CD14-positive monocyte (primary cell): ENCODE measurements around the gene SLC36A4. TPM values are rescaled to one million over a fixed set of nuclear protein-coding genes. Genes with fewer than 3 reads are reported as not detected.

Experiments
- DNase-seq, 3 donors: peaks; one replicate each; pipeline ENCODE4 v3.0.0-alpha.2; 2011 to 2022
- H2AFZ ChIP-seq: 2 replicates; pipeline ENCODE4 v1.6.0; 2012; ENCODE audit warnings: mild to moderate bottlenecking, low read depth, low read length, inconsistent platforms; ENCODE audit not compliant: insufficient read depth, poor library complexity, severe bottlenecking
- H3K27ac ChIP-seq, 2 donors: 1 replicate in 1 of 2; 2 replicates in 1 of 2; pipeline ENCODE4 v1.5.1; 2012 to 2013; ENCODE audit warnings: low read length in 2 of 2, control low read depth in 1 of 2, inconsistent platforms in 1 of 2, low read depth in 1 of 2, mild to moderate bottlenecking in 1 of 2
- H3K27me3 ChIP-seq, 2 donors: one replicate each; pipeline versions ENCODE4 v1.6.0 to v1.6.1; 2011 to 2013; ENCODE audit warnings: low read length in 2 of 2; ENCODE audit not compliant: control insufficient read depth in 2 of 2, insufficient read depth in 2 of 2
- H3K36me3 ChIP-seq, 2 donors: replicated peaks in 1 of 2; 1 replicate in 1 of 2; 2 replicates in 1 of 2; pipeline versions ENCODE4 v1.5.1 to v1.6.1; 2012 to 2013; ENCODE audit warnings: low read length in 2 of 2, control low read depth in 1 of 2, inconsistent platforms in 1 of 2, mild to moderate bottlenecking in 1 of 2; ENCODE audit not compliant: insufficient read depth in 2 of 2, control insufficient read depth in 1 of 2
- H3K4me1 ChIP-seq, 2 donors: 1 replicate in 1 of 2; 2 replicates in 1 of 2; pipeline versions ENCODE4 v1.5.1 to v1.6.1; 2012 to 2013; ENCODE audit warnings: low read length in 2 of 2, control low read depth in 1 of 2, inconsistent platforms in 1 of 2, mild to moderate bottlenecking in 1 of 2, moderate library complexity in 1 of 2; ENCODE audit not compliant: insufficient read depth in 2 of 2, control insufficient read depth in 1 of 2
- H3K4me2 ChIP-seq: replicated peaks from 2 replicates; pipeline ENCODE3; 2012; ENCODE audit warnings: low read length, moderate library complexity, mild to moderate bottlenecking; ENCODE audit not compliant: poor library complexity, severe bottlenecking; ENCODE audit errors: extremely low read depth
- H3K4me3 ChIP-seq, 3 experiments: fragments of 200-600 bp in 1 of 3; sonication (generic) in 1 of 3; replicated peaks in 1 of 3; 1 replicate in 2 of 3; 2 replicates in 1 of 3; pipeline ENCODE4 v1.5.1; 2011 to 2013; ENCODE audit warnings: low read length in 3 of 3, mild to moderate bottlenecking in 3 of 3, control low read depth in 2 of 3, low read depth in 2 of 3, inconsistent platforms in 1 of 3, moderate library complexity in 1 of 3
- H3K79me2 ChIP-seq: 2 replicates; pipeline ENCODE4 v1.6.0; 2012; ENCODE audit warnings: mild to moderate bottlenecking, control low read depth, inconsistent platforms, low read length, moderate library complexity; ENCODE audit not compliant: insufficient read depth
- H3K9ac ChIP-seq: 2 replicates; pipeline ENCODE4 v1.6.0; 2017; ENCODE audit warnings: low read length, mild to moderate bottlenecking; ENCODE audit not compliant: insufficient read depth, poor library complexity, severe bottlenecking
- H3K9me3 ChIP-seq, 2 donors: replicated peaks in 1 of 2; 1 replicate in 1 of 2; 2 replicates in 1 of 2; pipeline versions ENCODE4 v1.5.1 to v1.6.1; 2012 to 2013; ENCODE audit warnings: low read length in 2 of 2, control low read depth in 1 of 2; ENCODE audit not compliant: control insufficient read depth in 1 of 2, insufficient read depth in 1 of 2
- H4K20me1 ChIP-seq: 2 replicates; pipeline ENCODE4 v1.6.0; 2012; ENCODE audit warnings: mild to moderate bottlenecking, low read length, control low read depth, moderate library complexity; ENCODE audit not compliant: insufficient read depth
- H3K27ac Mint-ChIP-seq, 7 donors: one replicate each; pipeline ENCODE4 v1.8.0; 2020; ENCODE audit warnings: mild to moderate bottlenecking in 7 of 7, mixed read lengths in 7 of 7, moderate library complexity in 6 of 7, inconsistent platforms in 2 of 7
- H3K27me3 Mint-ChIP-seq, 3 donors: one replicate each; pipeline ENCODE4 v1.8.0; 2021 to 2022; ENCODE audit warnings: low read depth in 3 of 3, mild to moderate bottlenecking in 3 of 3, mixed read lengths in 3 of 3, moderate library complexity in 3 of 3, inconsistent platforms in 1 of 3
- H3K36me3 Mint-ChIP-seq, 2 donors: one replicate each; pipeline ENCODE4 v1.8.0; 2020; ENCODE audit warnings: mixed read lengths in 2 of 2, inconsistent platforms in 1 of 2, mild to moderate bottlenecking in 1 of 2
- H3K4me1 Mint-ChIP-seq: one replicate; pipeline ENCODE4 v1.8.0; 2020; ENCODE audit warnings: mild to moderate bottlenecking, mixed read lengths
- H3K4me3 Mint-ChIP-seq, 2 donors: one replicate each; pipeline ENCODE4 v1.8.0; 2020; ENCODE audit warnings: mild to moderate bottlenecking in 2 of 2, mixed read lengths in 2 of 2, moderate library complexity in 1 of 2
- H3K9me3 Mint-ChIP-seq, 7 donors: one replicate each; pipeline ENCODE4 v1.8.0; 2020 to 2022; ENCODE audit warnings: mixed read lengths in 7 of 7, mild to moderate bottlenecking in 6 of 7, moderate library complexity in 6 of 7, inconsistent platforms in 2 of 7
- WGBS: methylation state at CpG from one replicate; pipeline ENCODE4 v1.1.5; 2013; ENCODE audit warnings: missing lambda C conversion rate; ENCODE audit not compliant: insufficient coverage; 5-methylcytosine and 5-hydroxymethylcytosine counted together
- intact Hi-C, 2 donors: fragments of 100-400 bp; cut with micrococcal nuclease; formaldehyde crosslinking; loops; one replicate each; pipeline versions ENCODE4 v1.15.0 to v1.15.1; 2023
- polyA plus RNA-seq, 3 donors: library from polyadenylated mRNA; depleted of rRNA in 1 of 3; unstranded in 2 of 3; stranded (reverse) in 1 of 3; fragments of 300-500 nt in 2 of 3; fragments of >200 nt in 1 of 3; fragmentation: Illumina TruSeq in 2 of 3; gene quantifications; 1 replicate in 2 of 3; 2 replicates in 1 of 3; pipeline ENCODE4 v1.2.3, GENCODE V29; 2012 to 2021
- TF ChIP-seq, protein P1 (sequence below): fragments of 200-600 bp; IDR thresholded peaks from one replicate; pipeline ENCODE4 v1.8.0; 2022; ENCODE audit warnings: antibody characterized with exemption, mild to moderate bottlenecking

Gene SLC36A4
- polyA plus RNA-seq, 3 donors = 21.1 to 65.2 (median 62.0) TPM

- no peak overlapping the region for H3K27ac ChIP-seq
- H3K27me3 ChIP-seq = no peaks in the 10 kb centered on the region
- Mint-ChIP-seq H3K36me3 (no peaks in the 10 kb centered on the region), H3K4me1 (no peaks in the 10 kb centered on the region), H3K27me3 (peaks cover 2 to 7% (median 6%) of the 10 kb centered on the region in 3 donors), H3K9me3 (peaks cover 0 to 7% (median 3%) of the 10 kb centered on the region in 7 donors), H3K27ac (no peak overlapping the region), H3K4me3 (no peak overlapping the region)
- no peaks in the 10 kb centered on the region for H4K20me1 ChIP-seq
- TF ChIP-seq, protein P1, sequence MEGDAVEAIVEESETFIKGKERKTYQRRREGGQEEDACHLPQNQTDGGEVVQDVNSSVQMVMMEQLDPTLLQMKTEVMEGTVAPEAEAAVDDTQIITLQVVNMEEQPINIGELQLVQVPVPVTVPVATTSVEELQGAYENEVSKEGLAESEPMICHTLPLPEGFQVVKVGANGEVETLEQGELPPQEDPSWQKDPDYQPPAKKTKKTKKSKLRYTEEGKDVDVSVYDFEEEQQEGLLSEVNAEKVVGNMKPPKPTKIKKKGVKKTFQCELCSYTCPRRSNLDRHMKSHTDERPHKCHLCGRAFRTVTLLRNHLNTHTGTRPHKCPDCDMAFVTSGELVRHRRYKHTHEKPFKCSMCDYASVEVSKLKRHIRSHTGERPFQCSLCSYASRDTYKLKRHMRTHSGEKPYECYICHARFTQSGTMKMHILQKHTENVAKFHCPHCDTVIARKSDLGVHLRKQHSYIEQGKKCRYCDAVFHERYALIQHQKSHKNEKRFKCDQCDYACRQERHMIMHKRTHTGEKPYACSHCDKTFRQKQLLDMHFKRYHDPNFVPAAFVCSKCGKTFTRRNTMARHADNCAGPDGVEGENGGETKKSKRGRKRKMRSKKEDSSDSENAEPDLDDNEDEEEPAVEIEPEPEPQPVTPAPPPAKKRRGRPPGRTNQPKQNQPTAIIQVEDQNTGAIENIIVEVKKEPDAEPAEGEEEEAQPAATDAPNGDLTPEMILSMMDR = no peak
- no peak for DNase-seq
- H3K9me3 ChIP-seq = no peaks in the 10 kb centered on the region
- H3K79me2 ChIP-seq = no peaks in the 10 kb centered on the region
- no peak overlapping the region for H3K4me2 ChIP-seq
- no peaks in the 10 kb centered on the region for H3K4me1 ChIP-seq
- H3K9ac ChIP-seq = no peak overlapping the region
- no peak overlapping the region for H3K4me3 ChIP-seq
- H2AFZ ChIP-seq = no peak overlapping the region
- WGBS = no CpG with 5 or more reads among the region's 1 CpG
- H3K36me3 ChIP-seq = no peaks in the 10 kb centered on the region
- intact Hi-C loops = no loop called here
Observed at GRCh38 chr11:93244018-93244417, 46.2 kb upstream of the SLC36A4 start.

GRCh38 chr11:93239966-93240365 is 42.2 kb upstream of the SLC36A4 start:
- no peaks in the 10 kb centered on the region for H3K27me3 ChIP-seq
- no peak overlapping the region for H3K27ac ChIP-seq
- no peaks in the 10 kb centered on the region for H3K9me3 ChIP-seq
- 94% methylated on average over 3 of the region's 3 CpGs for WGBS
- TF ChIP-seq, protein P1 = no peak
- H3K4me3 ChIP-seq = no peak overlapping the region
- Mint-ChIP-seq H3K36me3 (no peaks in the 10 kb centered on the region), H3K4me1 (no peaks in the 10 kb centered on the region), H3K4me3 (no peak overlapping the region), H3K27ac (no peak overlapping the region), H3K9me3 (peaks cover 0 to 2% (median 0%) of the 10 kb centered on the region in 7 donors), H3K27me3 (peaks cover 2 to 7% (median 5%) of the 10 kb centered on the region in 3 donors)
- no peak overlapping the region for H2AFZ ChIP-seq
- H3K4me2 ChIP-seq = no peak overlapping the region
- no peak for DNase-seq
- H3K9ac ChIP-seq = no peak overlapping the region
- no peaks in the 10 kb centered on the region for H4K20me1 ChIP-seq
- no peaks in the 10 kb centered on the region for H3K4me1 ChIP-seq
- H3K36me3 ChIP-seq = no peaks in the 10 kb centered on the region
- no peaks in the 10 kb centered on the region for H3K79me2 ChIP-seq
- intact Hi-C loops = loop anchor here (5.0 to 10.0 kb wide), 5 partner anchors 302 to 542 kb away; partner anchors contain the start of genes SMCO4 (in 2 of the 2) and MED17 (in 1 of the 2)
